Naive thymus-derived CD4-positive, alpha-beta T cell (primary cell): ENCODE measurements around the gene DNAJB12. TPM values are rescaled to one million over a fixed set of nuclear protein-coding genes. Genes with fewer than 3 reads are reported as not detected.

Experiments
- ATAC-seq: fragments of 150-1000 bp; cut with Tn5 transposase; 2 replicates; pipeline ENCODE4 v1.10.0; 2021; ENCODE audit warnings: mild to moderate bottlenecking, moderate library complexity
- CTCF ChIA-PET: fragments of 350-600 bp; sonication (Branson Sonifier 250); formaldehyde crosslinking; loops from one replicate; lab custom pipeline; 2021; ENCODE audit warnings: antibody characterized with exemption; lab: Charles Lee
- POLR2A ChIA-PET: fragments of 350-600 bp; sonication (Branson Sonifier 250); formaldehyde crosslinking; loops from one replicate; lab custom pipeline; 2021; ENCODE audit warnings: antibody characterized with exemption, inconsistent platforms; lab: Charles Lee
- DNase-seq, 9 donors: peaks; one replicate each; pipeline versions ENCODE4 v3.0.0 to v3.0.0-alpha.2; 2020 to 2022; ENCODE audit warnings: mixed read lengths in 1 of 9
- H3K27ac ChIP-seq: one replicate; pipeline ENCODE4 v1.7.0; 2013; ENCODE audit warnings: mild to moderate bottlenecking, low read depth, low read length, moderate library complexity
- H3K27me3 ChIP-seq, 2 donors: one replicate each; pipeline ENCODE4 v1.7.0; 2013; ENCODE audit warnings: low read length in 2 of 2, mild to moderate bottlenecking in 2 of 2, moderate library complexity in 2 of 2; ENCODE audit not compliant: control insufficient read depth in 2 of 2, insufficient read depth in 2 of 2
- H3K36me3 ChIP-seq, 3 experiments: 1 replicate in 2 of 3; 2 replicates in 1 of 3; pipeline ENCODE4 v1.7.0; 2013; ENCODE audit warnings: low read length in 3 of 3, mild to moderate bottlenecking in 3 of 3, moderate library complexity in 1 of 3; ENCODE audit not compliant: insufficient read depth in 3 of 3, control insufficient read depth in 2 of 3
- H3K4me1 ChIP-seq, 2 donors: one replicate each; pipeline ENCODE4 v1.7.0; 2013; ENCODE audit warnings: low read length in 2 of 2, mild to moderate bottlenecking in 2 of 2, moderate library complexity in 1 of 2; ENCODE audit not compliant: control insufficient read depth in 2 of 2, insufficient read depth in 2 of 2
- H3K4me3 ChIP-seq: 2 replicates; pipeline ENCODE4 v1.7.0; 2013; ENCODE audit warnings: mild to moderate bottlenecking, low read length
- H3K9me3 ChIP-seq, 3 experiments: 1 replicate in 2 of 3; 2 replicates in 1 of 3; pipeline ENCODE4 v1.7.0; 2013; ENCODE audit warnings: low read length in 3 of 3; ENCODE audit not compliant: control insufficient read depth in 2 of 3
- H3K27ac Mint-ChIP-seq, 9 donors: one replicate each; pipeline ENCODE4 v1.8.0; 2020 to 2022; ENCODE audit warnings: mixed read lengths in 9 of 9, mild to moderate bottlenecking in 8 of 9, moderate library complexity in 5 of 9, inconsistent platforms in 2 of 9
- H3K27me3 Mint-ChIP-seq, 5 donors: one replicate each; pipeline ENCODE4 v1.8.0; 2021 to 2022; ENCODE audit warnings: mixed read lengths in 5 of 5, mild to moderate bottlenecking in 1 of 5
- H3K36me3 Mint-ChIP-seq, 5 donors: one replicate each; pipeline ENCODE4 v1.8.0; 2020 to 2022; ENCODE audit warnings: mixed read lengths in 5 of 5, mild to moderate bottlenecking in 3 of 5, inconsistent platforms in 1 of 5
- H3K4me1 Mint-ChIP-seq, 7 donors: one replicate each; pipeline ENCODE4 v1.8.0; 2020 to 2022; ENCODE audit warnings: mixed read lengths in 7 of 7, mild to moderate bottlenecking in 3 of 7, inconsistent platforms in 1 of 7
- H3K4me3 Mint-ChIP-seq, 10 donors: one replicate each; pipeline ENCODE4 v1.8.0; 2020 to 2022; ENCODE audit warnings: mild to moderate bottlenecking in 10 of 10, mixed read lengths in 10 of 10, moderate library complexity in 6 of 10, inconsistent platforms in 2 of 10
- H3K9me3 Mint-ChIP-seq, 11 donors: one replicate each; pipeline ENCODE4 v1.8.0; 2020 to 2022; ENCODE audit warnings: mixed read lengths in 11 of 11, mild to moderate bottlenecking in 4 of 11, inconsistent platforms in 1 of 11, moderate library complexity in 1 of 11
- intact Hi-C, 2 donors: fragments of 100-400 bp; cut with micrococcal nuclease; formaldehyde crosslinking; loops; one replicate each; pipeline ENCODE4 v1.15.1; 2023
- polyA plus RNA-seq, 2 donors: library from polyadenylated mRNA; unstranded; fragments of 300-500 nt; fragmentation: Illumina TruSeq; gene quantifications; one replicate each; pipeline ENCODE4 v1.2.3, GENCODE V29; 2021
- total RNA-seq, 6 experiments: library from RNA in 5 of 6; stranded (reverse) in 5 of 6; gene quantifications; 1 replicate in 5 of 6; 2 replicates in 1 of 6; pipeline ENCODE4 v1.2.3 and lab custom pipeline; 2021 to 2026

The DNAJB12 gene
- total and polyA plus RNA-seq, 7 experiments from 2014 or later: 17.6 to 40.5 (median 27.6) TPM

- Mint-ChIP-seq H3K36me3 (peaks cover 0 to 21% (median 6%) of the 10 kb centered on the region in 5 donors), H3K4me1 (peaks cover 0 to 19% (median 5%) of the 10 kb centered on the region in 7 donors), H3K9me3 (no peaks in the 10 kb centered on the region), H3K4me3 (no peak overlapping the region), H3K27ac (no peak overlapping the region), H3K27me3 (no peaks in the 10 kb centered on the region)
- ChIA-PET POLR2A (interaction anchor here (1.4 kb wide), 1 partner anchor 11 kb away, joined by 6 read pairs; no protein-coding TSS in a partner anchor), CTCF (interaction anchor here (0.8 to 2.0 kb wide), 2 partner anchors 11 to 459 kb away, joined by 3 to 7 read pairs; no protein-coding TSS in a partner anchor)
- Histone ChIP-seq H3K4me1 (peaks cover 0 to 10% of the 10 kb centered on the region in 2 donors), H3K4me3 (no peak overlapping the region), H3K36me3 (peaks cover 0 to 3% (median 0%) of the 10 kb centered on the region in 3 experiments), H3K27ac (no peak overlapping the region), H3K9me3 (no peaks in the 10 kb centered on the region), H3K27me3 (no peaks in the 10 kb centered on the region)
- ATAC-seq: no peak
- intact Hi-C loops: no loop called here
- DNase-seq: no peak
Measured at GRCh38 chr10:72375173-72375572, 20.5 kb upstream of the DNAJB12 start.

GRCh38 chr10:72370201-72370722, 15.5 kb upstream of the DNAJB12 start:
- ChIA-PET CTCF (no interaction called here), POLR2A (no interaction called here)
- no peak overlapping the region for H3K27ac ChIP-seq
- peaks cover 0 to 17% (median 0%) of the 10 kb centered on the region in 3 experiments for H3K36me3 ChIP-seq
- ATAC-seq (peak; percentile 91), DNase-seq (no peak)
- Mint-ChIP-seq H3K9me3 (no peaks in the 10 kb centered on the region), H3K27me3 (no peaks in the 10 kb centered on the region), H3K4me3 (peak overlapping the region in 1 of 10 donors; percentile 64), H3K36me3 (peaks cover 0 to 14% (median 7%) of the 10 kb centered on the region in 5 donors), H3K4me1 (peaks cover 0 to 24% (median 7%) of the 10 kb centered on the region in 7 donors), H3K27ac (peak overlapping the region in 6 of 9 donors; percentile 5 to 80 (median 28))
- intact Hi-C loops: no loop called here
- H3K27me3 ChIP-seq: no peaks in the 10 kb centered on the region
- H3K9me3 ChIP-seq: no peaks in the 10 kb centered on the region
- H3K4me1 ChIP-seq: peaks cover 0 to 17% of the 10 kb centered on the region in 2 donors
- no peak overlapping the region for H3K4me3 ChIP-seq

- DNase-seq: no peak
- ChIA-PET POLR2A (interaction anchor here (0.7 kb wide), 1 partner anchor 130 kb away, joined by 3 read pairs; no protein-coding TSS in a partner anchor), CTCF (interaction anchor here (0.8 kb wide), 1 partner anchor 443 kb away, joined by 3 read pairs; no protein-coding TSS in a partner anchor)
- peaks cover 0 to 14% (median 0%) of the 10 kb centered on the region in 3 experiments for H3K36me3 ChIP-seq
- H3K4me3 ChIP-seq: no peak overlapping the region
- peaks cover 12 to 26% of the 10 kb centered on the region in 2 donors for H3K4me1 ChIP-seq
- H3K27me3 ChIP-seq: no peaks in the 10 kb centered on the region
- no peaks in the 10 kb centered on the region for H3K9me3 ChIP-seq
- Mint-ChIP-seq H3K4me3 (no peak overlapping the region), H3K4me1 (peaks cover 7 to 36% (median 19%) of the 10 kb centered on the region in 7 donors), H3K36me3 (peaks cover 0 to 11% (median 4%) of the 10 kb centered on the region in 5 donors), H3K27me3 (no peaks in the 10 kb centered on the region), H3K9me3 (no peaks in the 10 kb centered on the region), H3K27ac (peak overlapping the region in 5 of 9 donors; percentile 2 to 77 (median 41))
- H3K27ac ChIP-seq: no peak overlapping the region
- ATAC-seq: no peak
- intact Hi-C loops: no loop called here
Measured at GRCh38 chr10:72367301-72367960, 12.7 kb upstream of the DNAJB12 start.

DNA sequence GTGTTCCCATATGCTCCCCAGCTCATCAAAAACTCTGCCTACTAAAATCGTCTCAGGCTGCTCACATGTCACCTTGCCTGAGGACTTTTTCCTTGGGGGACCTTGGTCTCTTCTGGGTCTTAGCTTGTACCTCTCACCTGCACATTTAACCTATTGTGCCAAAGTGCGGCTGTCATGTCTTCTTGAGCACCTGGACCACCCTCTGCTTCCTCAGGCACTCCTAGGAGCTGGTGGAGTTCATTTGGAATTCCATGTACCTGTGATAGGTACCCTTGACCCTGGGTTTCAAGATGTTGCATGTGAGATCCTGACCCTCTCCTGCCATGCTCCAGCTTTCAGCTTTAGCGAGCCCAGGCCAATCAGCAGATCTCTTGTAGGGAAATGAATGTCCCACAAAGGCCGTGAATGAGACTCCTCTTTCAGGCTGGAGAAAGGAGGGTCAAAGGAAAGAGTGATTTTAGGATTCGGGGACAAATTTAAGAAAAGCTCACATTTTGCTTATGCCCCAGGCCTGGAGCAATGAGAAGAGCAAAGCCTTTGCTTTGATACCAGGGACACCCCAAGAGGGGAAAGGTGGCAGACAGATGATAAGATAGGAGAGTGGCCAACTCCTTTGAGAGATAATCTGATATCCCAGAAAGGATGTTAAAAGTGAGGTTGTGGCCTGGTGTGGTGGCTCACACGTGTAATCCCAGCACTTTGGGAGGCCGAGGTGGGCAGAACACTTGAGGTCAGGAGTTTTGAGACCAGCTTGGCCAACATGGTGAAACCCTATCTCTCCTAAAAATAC, 10.6 kb upstream of the DNAJB12 start:
- Histone ChIP-seq H3K27ac (peak overlapping the region; percentile 61), H3K27me3 (no peaks in the 10 kb centered on the region), H3K4me3 (no peak overlapping the region), H3K9me3 (no peaks in the 10 kb centered on the region), H3K4me1 (peaks cover 12 to 16% of the 10 kb centered on the region in 2 donors), H3K36me3 (peaks cover 0 to 14% (median 0%) of the 10 kb centered on the region in 3 experiments)
- Mint-ChIP-seq H3K27me3 (peaks cover 0 to 4% (median 0%) of the 10 kb centered on the region in 5 donors), H3K27ac (peak overlapping the region; percentile 15 to 94 (median 81)), H3K4me3 (peak overlapping the region in 7 of 10 donors; percentile 12 to 61 (median 41)), H3K9me3 (no peaks in the 10 kb centered on the region), H3K36me3 (peaks cover 0 to 11% (median 3%) of the 10 kb centered on the region in 5 donors), H3K4me1 (peaks cover 7 to 31% (median 15%) of the 10 kb centered on the region in 7 donors)
- ATAC-seq (no peak), DNase-seq (no peak)
- POLR2A ChIA-PET: interaction anchor here (0.8 to 2.0 kb wide), 5 partner anchors 10 to 468 kb away, joined by 3 to 10 read pairs (median 6); partner anchors contain the start of gene DNAJB12
- intact Hi-C loops: loop anchor here (2.0 kb wide), 4 partner anchors 262 to 882 kb away; partner anchors contain the start of genes DNAJC9 (in 1 of the 2), MCU (in 1 of the 2), MICU1 (in 1 of the 2) and P4HA1 (in 1 of the 2)
- CTCF ChIA-PET: interaction anchor here (0.6 to 2.6 kb wide), 13 partner anchors 8 to 510 kb away, joined by 3 to 41 read pairs (median 4); partner anchors contain the start of gene MICU1

DNA sequence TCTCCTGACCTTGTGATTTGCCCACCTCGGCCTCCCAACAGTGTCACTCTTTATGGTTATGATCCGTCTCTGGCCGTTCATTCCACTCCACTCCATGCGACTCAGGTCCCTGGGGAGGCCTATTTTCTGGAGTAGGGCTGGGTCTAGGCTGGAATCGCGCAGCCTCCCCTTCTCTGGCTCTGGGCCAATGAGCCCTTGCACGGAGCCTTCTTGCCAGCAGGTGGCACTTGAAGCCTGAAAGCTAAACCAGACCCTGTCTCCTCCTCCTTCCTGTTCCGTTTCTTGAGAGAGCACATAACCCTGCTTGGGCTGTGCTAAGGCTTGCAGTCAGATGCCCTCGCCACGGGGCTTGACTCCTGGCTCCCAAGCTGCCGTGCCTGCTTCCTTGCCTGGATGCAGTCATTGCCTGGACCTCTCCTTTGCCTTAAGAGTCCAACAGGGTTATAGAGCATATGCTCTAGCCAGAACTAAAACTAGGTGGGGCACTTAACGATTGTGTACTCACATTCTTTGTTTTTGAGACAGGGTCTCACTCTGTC, 9.6 kb upstream of the DNAJB12 start:
- Mint-ChIP-seq H3K27ac (peak overlapping the region; percentile 15 to 94 (median 81)), H3K4me3 (peak overlapping the region in 9 of 10 donors; percentile 4 to 74 (median 45)), H3K27me3 (peaks cover 0 to 5% (median 0%) of the 10 kb centered on the region in 5 donors), H3K9me3 (no peaks in the 10 kb centered on the region), H3K36me3 (peaks cover 0 to 11% (median 1%) of the 10 kb centered on the region in 5 donors), H3K4me1 (peaks cover 7 to 25% (median 13%) of the 10 kb centered on the region in 7 donors)
- intact Hi-C loops: loop anchor here (1.0 to 5.0 kb wide), 11 partner anchors 198 to 882 kb away; partner anchors contain the start of genes MCU (in 2 of the 2), MICU1 (in 2 of the 2), DNAJC9 (in 1 of the 2) and P4HA1 (in 1 of the 2)
- CTCF ChIA-PET: interaction anchor here (0.6 to 2.6 kb wide), 13 partner anchors 11 to 511 kb away, joined by 3 to 41 read pairs (median 4); partner anchors contain the start of gene MICU1
- peaks cover 12% of the 10 kb centered on the region in 2 donors for H3K4me1 ChIP-seq
- peaks cover 0 to 14% (median 0%) of the 10 kb centered on the region in 3 experiments for H3K36me3 ChIP-seq
- POLR2A ChIA-PET: interaction anchor here (0.8 to 2.0 kb wide), 4 partner anchors 9 to 469 kb away, joined by 3 to 10 read pairs (median 6); partner anchors contain the start of gene DNAJB12
- H3K27ac ChIP-seq: peak overlapping the region; percentile 61
- ATAC-seq (peak; percentile 100), DNase-seq (peak; percentile 66 to 90 (median 85))
- peak overlapping the region; percentile 31 for H3K4me3 ChIP-seq
- no peaks in the 10 kb centered on the region for H3K27me3 ChIP-seq
- H3K9me3 ChIP-seq: no peaks in the 10 kb centered on the region
